Calu3 (cell line): ENCODE results near the gene RBCK1. TPM values are rescaled to one million over a fixed set of nuclear protein-coding genes. Genes with fewer than 3 reads are reported as not detected.

Experiments used
- BruUV-seq: library from RNA; stranded (reverse); fragments of 400-500 nt; replicated peaks from 2 replicates; lab custom pipeline; 2021; lab: Mats Ljungman, UMichigan
- CTCF ChIA-PET: fragments of 300-600 bp; sonication (Branson Sonifier 250); formaldehyde crosslinking; loops from one replicate; lab custom pipeline; 2022; ENCODE audit warnings: antibody characterized with exemption; lab: Charles Lee
- DNase-seq: peaks from one replicate; pipeline ENCODE4 v3.0.0; 2022
- H3K27ac Mint-ChIP-seq: one replicate; pipeline ENCODE4 v1.8.0; 2022; ENCODE audit warnings: mixed read lengths; ENCODE audit not compliant: unreplicated experiment
- H3K27me3 Mint-ChIP-seq: one replicate; pipeline ENCODE4 v1.8.0; 2022; ENCODE audit warnings: mixed read lengths; ENCODE audit not compliant: unreplicated experiment
- H3K36me3 Mint-ChIP-seq: one replicate; pipeline ENCODE4 v1.8.0; 2022; ENCODE audit warnings: mild to moderate bottlenecking, moderate library complexity, mixed read lengths; ENCODE audit not compliant: insufficient read depth, unreplicated experiment
- H3K4me1 Mint-ChIP-seq: one replicate; pipeline ENCODE4 v1.8.0; 2022; ENCODE audit warnings: mild to moderate bottlenecking, low read depth, mixed read lengths; ENCODE audit not compliant: unreplicated experiment
- H3K4me3 Mint-ChIP-seq: one replicate; pipeline ENCODE4 v1.8.0; 2022; ENCODE audit warnings: mild to moderate bottlenecking, low read depth, moderate library complexity, mixed read lengths; ENCODE audit not compliant: unreplicated experiment
- H3K9me3 Mint-ChIP-seq: one replicate; pipeline ENCODE4 v1.8.0; 2022; ENCODE audit warnings: low read depth, mixed read lengths; ENCODE audit not compliant: unreplicated experiment
- intact Hi-C: fragments of 100-400 bp; cut with micrococcal nuclease; formaldehyde crosslinking; loops from one replicate; pipeline ENCODE4 v1.10.0; 2022; ENCODE audit not compliant: unreplicated experiment
- total RNA-seq: library from RNA; stranded (reverse); gene quantifications from 2 replicates; pipeline ENCODE4 v1.2.3, GENCODE V29; 2022
- TF ChIP-seq, protein P1 (sequence below): fragments of 200-600 bp; IDR thresholded peaks from one replicate; pipeline ENCODE4 v1.8.0; 2022; ENCODE audit warnings: antibody characterized with exemption; ENCODE audit not compliant: unreplicated experiment

Gene RBCK1
- total RNA-seq, 1 experiment from 2014 or later = 142 TPM

GRCh38 chr20:420721-421574 is 12.8 kb downstream of the RBCK1 start:
- TF ChIP-seq, protein P1, sequence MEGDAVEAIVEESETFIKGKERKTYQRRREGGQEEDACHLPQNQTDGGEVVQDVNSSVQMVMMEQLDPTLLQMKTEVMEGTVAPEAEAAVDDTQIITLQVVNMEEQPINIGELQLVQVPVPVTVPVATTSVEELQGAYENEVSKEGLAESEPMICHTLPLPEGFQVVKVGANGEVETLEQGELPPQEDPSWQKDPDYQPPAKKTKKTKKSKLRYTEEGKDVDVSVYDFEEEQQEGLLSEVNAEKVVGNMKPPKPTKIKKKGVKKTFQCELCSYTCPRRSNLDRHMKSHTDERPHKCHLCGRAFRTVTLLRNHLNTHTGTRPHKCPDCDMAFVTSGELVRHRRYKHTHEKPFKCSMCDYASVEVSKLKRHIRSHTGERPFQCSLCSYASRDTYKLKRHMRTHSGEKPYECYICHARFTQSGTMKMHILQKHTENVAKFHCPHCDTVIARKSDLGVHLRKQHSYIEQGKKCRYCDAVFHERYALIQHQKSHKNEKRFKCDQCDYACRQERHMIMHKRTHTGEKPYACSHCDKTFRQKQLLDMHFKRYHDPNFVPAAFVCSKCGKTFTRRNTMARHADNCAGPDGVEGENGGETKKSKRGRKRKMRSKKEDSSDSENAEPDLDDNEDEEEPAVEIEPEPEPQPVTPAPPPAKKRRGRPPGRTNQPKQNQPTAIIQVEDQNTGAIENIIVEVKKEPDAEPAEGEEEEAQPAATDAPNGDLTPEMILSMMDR = no peak
- Mint-ChIP-seq H3K27ac (peak overlapping the region; percentile 71), H3K27me3 (no peaks in the 10 kb centered on the region), H3K4me3 (no peak overlapping the region), H3K4me1 (peaks cover 7% of the 10 kb centered on the region), H3K9me3 (no peaks in the 10 kb centered on the region), H3K36me3 (peaks cover 90% of the 10 kb centered on the region)
- CTCF ChIA-PET = no interaction called here
- intact Hi-C loops = no loop called here
- BruUV-seq = no TSS peak
- peak; percentile 47 for DNase-seq

- Mint-ChIP-seq H3K4me3 (no peak overlapping the region), H3K36me3 (peaks cover 89% of the 10 kb centered on the region), H3K27me3 (no peaks in the 10 kb centered on the region), H3K9me3 (no peaks in the 10 kb centered on the region), H3K27ac (peak overlapping the region; percentile 71), H3K4me1 (peaks cover 7% of the 10 kb centered on the region)
- no peak for DNase-seq
- TF ChIP-seq, protein P1 = no peak
- CTCF ChIA-PET = no interaction called here
- intact Hi-C loops = no loop called here
- no TSS peak for BruUV-seq
Measured at GRCh38 chr20:421685-422250, 13.7 kb downstream of the RBCK1 start.

- BruUV-seq = no TSS peak
- Mint-ChIP-seq H3K27me3 (no peaks in the 10 kb centered on the region), H3K27ac (no peak overlapping the region), H3K9me3 (no peaks in the 10 kb centered on the region), H3K4me1 (peaks cover 3% of the 10 kb centered on the region), H3K4me3 (no peak overlapping the region), H3K36me3 (peaks cover 94% of the 10 kb centered on the region)
- no peak for DNase-seq
- TF ChIP-seq, protein P1 = no peak
- CTCF ChIA-PET = no interaction called here
- intact Hi-C loops = no loop called here
Measured at GRCh38 chr20:426566-426965, 18.5 kb downstream of the RBCK1 start.

- no peak overlapping the region for H3K27ac Mint-ChIP-seq
- TF ChIP-seq, protein P1 = no peak
- peaks cover 92% of the 10 kb centered on the region for H3K36me3 Mint-ChIP-seq
- H3K9me3 Mint-ChIP-seq = no peaks in the 10 kb centered on the region
- no peaks in the 10 kb centered on the region for H3K27me3 Mint-ChIP-seq
- DNase-seq = no peak
- intact Hi-C loops = no loop called here
- no TSS peak for BruUV-seq
- H3K4me3 Mint-ChIP-seq = no peak overlapping the region
- no peaks in the 10 kb centered on the region for H3K4me1 Mint-ChIP-seq
- CTCF ChIA-PET = interaction anchor here (1.3 kb wide), 1 partner anchor 65 kb away, joined by 3 read pairs; no protein-coding TSS in a partner anchor
Measured at GRCh38 chr20:427401-427800, 19.3 kb downstream of the RBCK1 start.
